Measurements from ENCODE around the gene ZNF680. TPM values are rescaled to one million over a fixed set of nuclear protein-coding genes. Genes with fewer than 3 reads are reported as not detected.
"Not testable (repeated sequence)": the region's sequence is repeated elsewhere in the genome, so short reads cannot be mapped to it uniquely, and the experiment has no call there.

The ZNF680 gene
- total RNA-seq, 1 donor from 2014 or later, result 6.4 TPM

DNA sequence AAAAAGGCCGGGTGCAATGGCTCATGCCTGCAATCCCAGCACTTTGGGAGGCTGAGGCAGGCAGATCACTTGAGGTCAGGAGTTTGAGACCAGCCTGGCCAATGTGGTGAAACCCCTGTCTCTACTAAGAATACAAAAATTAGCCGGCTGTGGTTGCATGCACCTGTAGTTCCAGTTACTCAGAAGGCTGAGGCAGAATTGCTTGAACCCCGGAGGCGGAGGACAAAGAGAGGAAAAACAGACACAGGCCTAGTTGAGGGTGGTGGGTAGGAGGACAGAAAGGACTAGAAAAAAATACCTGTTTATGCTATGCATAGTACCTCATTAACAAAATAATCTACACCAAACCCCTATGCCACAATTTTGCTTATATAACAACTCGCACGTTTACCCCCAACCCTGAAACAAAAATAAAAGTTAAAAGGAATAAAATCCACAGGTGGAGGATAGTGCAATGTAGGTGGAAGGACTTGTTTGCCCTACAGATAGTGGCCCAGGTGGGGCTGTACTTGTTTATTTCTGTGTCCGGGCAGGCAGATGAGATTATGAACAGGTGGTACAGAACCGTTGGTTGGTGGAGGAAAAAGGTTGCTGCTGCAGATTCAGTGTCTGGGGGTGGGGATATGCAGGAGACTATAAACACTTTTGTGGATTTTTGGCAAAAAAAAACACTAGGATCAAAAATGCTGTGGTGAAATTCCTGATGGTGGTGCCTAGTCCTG is 5.1 kb downstream of the ZNF680 start:
- no peak for DNase-seq (ENCODE audit: low read depth in 2 of 2)

DNA sequence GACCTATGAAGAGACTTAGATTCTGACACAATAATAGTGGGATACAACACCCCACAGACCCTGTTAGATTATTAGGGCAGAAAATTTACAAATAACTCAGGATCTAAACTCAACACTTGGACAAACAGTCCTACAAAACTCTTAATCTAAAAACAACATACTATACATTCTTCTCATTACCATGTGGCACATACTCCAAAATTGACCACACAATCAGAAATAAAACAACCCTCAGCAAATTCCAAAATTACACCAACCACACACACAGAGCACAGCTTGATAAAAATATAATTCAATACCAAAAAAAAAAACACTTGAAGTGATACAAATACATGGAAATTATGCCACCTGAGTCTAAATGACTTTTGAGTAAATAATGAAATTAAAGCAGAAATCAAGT is 7.8 kb downstream of the ZNF680 start:
- DNase-seq (ENCODE audit: low read depth in 2 of 2), result no peak

DNA sequence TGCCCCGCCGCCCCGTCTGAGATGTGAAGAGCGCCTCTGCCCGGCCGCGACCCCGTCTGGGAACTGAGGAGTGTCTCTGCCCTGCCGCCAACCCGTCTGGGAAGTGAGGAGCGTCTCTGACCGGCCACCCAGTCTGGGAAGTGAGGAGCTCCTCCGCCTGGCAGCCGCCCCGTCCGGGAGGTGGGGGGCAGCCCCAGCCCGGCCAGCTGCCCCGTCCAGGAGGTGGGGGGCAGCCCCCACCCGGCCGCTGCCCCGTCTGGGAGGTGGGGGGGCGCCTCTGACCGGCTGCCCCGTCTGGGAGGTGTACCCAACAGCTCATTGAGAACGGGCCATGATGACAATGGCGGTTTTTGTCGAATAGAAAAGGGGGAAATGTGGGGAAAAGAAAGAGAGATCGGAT is 8.7 kb downstream of the ZNF680 start:
- DNase-seq (ENCODE audit: low read depth in 2 of 2), result not testable (repeated sequence)

- DNase-seq (ENCODE audit: low read depth in 2 of 2), result no peak
These were observed 11.3 kb downstream of the ZNF680 start for GRCh38 chr7:64551375-64552142.

GRCh38 chr7:64544010-64544409 is 18.9 kb downstream of the ZNF680 start:
- no peak for DNase-seq (ENCODE audit: low read depth in 2 of 2)

DNA sequence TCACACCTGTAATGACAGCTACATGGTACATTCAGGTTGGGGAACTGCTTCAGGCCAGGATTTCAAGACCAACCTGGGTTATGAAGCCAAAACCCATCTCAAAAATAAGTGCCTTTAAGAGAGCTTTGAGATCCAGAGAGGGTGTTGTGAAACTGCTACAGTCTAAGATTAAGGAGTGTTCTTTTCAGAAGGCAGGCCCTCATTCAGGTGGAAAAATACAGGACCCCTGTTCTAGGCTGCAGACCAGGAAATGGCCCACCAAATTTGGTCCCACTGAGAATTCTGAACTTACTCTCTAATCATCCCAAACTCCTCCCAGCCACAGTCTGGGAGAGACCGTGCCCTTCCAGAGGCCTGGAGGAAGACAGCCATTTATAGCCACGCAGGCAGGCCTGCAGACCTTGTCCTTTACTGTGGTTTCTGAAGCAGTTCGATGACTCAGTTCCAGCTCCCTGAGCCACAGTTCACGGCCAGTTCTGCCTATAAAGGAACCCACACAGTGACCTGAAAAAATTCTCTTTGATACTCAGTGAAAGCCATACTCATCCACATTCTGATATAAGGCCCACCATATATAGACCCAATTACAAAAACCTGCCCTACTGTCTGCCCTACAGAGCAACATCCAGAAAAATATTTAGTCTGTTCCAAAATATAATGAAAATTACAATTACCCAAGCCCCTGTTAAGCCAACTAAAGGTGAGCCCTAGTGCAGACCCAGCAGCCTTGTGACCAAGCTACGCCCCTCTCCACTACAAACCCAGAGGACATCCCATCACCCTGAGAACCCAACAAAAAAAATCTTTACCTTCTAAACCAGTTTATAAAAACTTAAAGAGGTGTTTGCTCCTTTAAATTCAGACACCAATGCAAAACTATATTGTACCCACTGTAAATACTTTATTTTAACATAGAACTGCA is 21.2 kb downstream of the ZNF680 start:
- no peak for DNase-seq (ENCODE audit: low read depth in 2 of 2)

- DNase-seq (ENCODE audit: low read depth in 2 of 2), result no peak
These were observed 29.1 kb downstream of the ZNF680 start for GRCh38 chr7:64533756-64534155.

DNA sequence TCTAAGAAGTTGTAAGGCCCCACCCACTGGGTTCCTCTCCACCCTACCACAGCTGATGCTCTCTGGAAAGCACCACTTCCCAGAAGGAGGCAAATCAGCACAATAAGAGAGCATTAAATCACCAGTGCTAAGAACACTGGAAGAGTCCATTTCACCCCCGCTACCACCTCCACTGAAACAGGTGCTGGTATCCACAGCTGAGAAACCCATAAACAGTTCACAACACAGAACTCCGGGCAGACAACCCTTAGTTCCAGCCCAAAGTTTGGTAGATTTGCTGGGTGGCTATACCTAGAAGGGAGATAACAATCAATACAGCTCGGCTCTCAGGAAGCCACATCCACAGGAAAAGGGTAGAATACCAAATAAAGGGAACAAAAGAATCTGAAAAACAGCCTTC is 34.1 kb downstream of the ZNF680 start:
- DNase-seq (ENCODE audit: low read depth in 2 of 2), result no peak

GRCh38 chr7:64521409-64521984 is 41.4 kb downstream of the ZNF680 start:
- DNase-seq (ENCODE audit: low read depth in 2 of 2), result no peak

DNA sequence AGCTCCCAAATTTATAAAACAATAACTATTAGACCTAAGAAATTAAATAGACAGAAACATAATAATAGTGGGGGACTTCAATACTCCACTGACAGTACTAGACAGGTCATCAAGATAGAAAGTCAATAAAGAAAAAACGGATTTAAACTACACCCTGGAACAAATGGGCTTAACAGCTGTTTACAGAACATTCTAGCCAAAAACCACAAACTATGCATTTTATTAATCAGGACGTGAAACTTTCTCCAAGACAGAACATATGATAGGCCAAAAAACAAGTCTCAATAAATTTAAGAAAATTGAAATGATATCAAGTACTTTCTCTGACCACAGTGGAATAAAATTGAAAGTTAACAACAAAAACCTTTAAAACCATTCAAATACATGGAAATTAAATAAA is 46.4 kb downstream of the ZNF680 start:
- no peak for DNase-seq (ENCODE audit: low read depth in 2 of 2)

DNA sequence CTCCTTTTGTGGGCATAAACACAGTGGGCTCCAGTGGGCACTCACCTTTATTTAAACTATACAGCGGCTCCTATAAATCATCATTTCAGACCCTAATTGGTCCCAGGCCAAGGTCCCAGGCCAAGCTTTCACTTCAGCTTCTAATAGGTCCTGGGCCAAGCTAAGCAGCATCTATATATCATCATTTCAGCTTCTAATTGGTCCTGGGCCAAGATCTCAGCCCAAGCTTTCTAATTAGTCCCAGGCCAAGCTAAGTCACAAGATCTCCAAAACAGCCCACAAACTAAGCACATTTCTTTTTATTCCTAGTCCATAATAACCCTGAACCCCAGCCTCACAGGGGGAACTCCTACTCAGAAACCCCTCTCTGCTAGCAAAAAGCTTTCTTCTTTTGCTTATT is 47.1 kb downstream of the ZNF680 start:
- no peak for DNase-seq (ENCODE audit: low read depth in 2 of 2)

DNA sequence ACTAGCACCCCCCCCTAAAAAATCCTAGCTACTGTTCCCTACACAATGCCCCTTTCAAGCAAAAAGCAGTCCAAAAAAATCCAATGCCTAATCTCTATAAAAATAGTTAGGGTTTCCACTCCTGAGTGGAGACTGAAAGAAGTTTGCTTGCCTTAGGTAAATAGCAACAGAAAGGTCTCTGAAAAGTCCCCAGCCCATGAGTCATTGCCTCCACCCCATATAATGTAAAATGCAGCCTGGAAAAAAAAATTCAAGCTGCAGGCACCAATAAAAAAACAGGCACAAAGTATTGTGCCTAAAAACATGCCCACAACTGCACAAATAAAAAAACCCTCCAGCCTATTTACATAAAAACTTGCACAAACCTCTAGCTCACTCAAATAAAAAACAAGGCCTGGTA is 47.5 kb downstream of the ZNF680 start:
- no peak for DNase-seq (ENCODE audit: low read depth in 2 of 2)

- peak; percentile 1 to 2 for DNase-seq (ENCODE audit: low read depth in 2 of 2)
These were observed 53.3 kb downstream of the ZNF680 start for GRCh38 chr7:64509583-64509982.

DNA sequence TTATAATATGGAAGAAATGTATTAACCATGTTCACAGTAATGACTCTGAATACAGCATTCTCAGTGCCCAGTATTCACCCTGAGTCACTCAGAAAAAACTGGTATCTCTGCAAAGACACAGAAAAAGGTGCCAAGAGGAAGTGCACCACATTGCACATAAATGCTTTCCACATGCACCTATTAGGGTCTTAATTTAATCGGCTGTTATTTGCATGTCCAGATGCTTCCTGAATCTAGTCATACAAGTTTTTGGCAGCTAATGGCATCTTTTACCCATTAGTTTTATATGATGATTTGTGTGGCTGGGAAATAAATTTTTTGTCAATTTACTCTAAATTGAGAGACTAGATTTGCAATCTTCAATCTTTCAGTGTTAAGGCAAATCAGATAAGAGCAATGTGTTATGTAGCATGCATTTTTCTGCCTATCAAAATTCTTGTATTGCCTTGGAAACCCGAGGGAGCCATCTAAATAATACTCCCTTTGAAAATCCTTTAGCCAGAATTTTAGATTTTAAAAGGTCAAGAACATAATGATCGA is 58.2 kb downstream of the ZNF680 start:
- DNase-seq (ENCODE audit: low read depth in 2 of 2), result no peak

GRCh38 chr7:64498270-64498669 is 64.6 kb downstream of the ZNF680 start:
- DNase-seq (ENCODE audit: low read depth in 2 of 2), result no peak

- no peak for DNase-seq (ENCODE audit: low read depth in 2 of 2)
These were observed 67.9 kb downstream of the ZNF680 start for GRCh38 chr7:64494912-64495461.

DNA sequence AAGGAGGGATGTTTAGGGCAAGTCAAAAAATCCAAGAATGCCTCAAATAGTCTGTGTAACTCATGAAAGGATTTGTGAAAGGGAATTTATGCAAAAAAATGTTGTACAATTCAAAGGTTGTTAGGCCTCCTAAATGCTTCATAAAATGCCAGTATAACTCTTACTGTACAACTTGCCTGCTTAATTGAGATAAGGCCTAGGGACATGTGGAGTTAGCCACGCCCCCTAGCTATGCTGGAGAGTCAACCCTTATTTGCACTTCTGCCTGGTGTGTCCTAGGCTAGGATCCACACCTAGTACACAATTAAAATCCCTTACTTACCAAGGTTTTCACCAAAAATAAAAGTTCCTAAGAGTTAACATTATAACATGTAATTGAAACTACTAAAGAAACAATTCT is 77.2 kb downstream of the ZNF680 start:
- no peak for DNase-seq (ENCODE audit: low read depth in 2 of 2)

Measured in dermis microvascular lymphatic vessel endothelial cell (primary cell).